Epithelial cell of esophagus (primary cell): ENCODE measurements around the gene MEP1B.

ENCODE experiments used
- DNase-seq: peaks from one replicate; pipeline ENCODE4 v3.0.0; 2010; ENCODE audit warnings: low read depth
- H3K4me3 ChIP-seq: 2 replicates; pipeline ENCODE4 v1.5.1; 2011; ENCODE audit warnings: mild to moderate bottlenecking, low read length, control low read depth
- TF ChIP-seq, protein P1 (sequence below): IDR thresholded peaks from 2 replicates; pipeline ENCODE4 v1.5.1; 2011; ENCODE audit warnings: low read depth, mild to moderate bottlenecking, low read length, control low read depth, inconsistent platforms; ENCODE audit not compliant: insufficient read depth; ENCODE audit errors: missing control alignments

The MEP1B gene

GRCh38 chr18:32183503-32183902 lies 6.3 kb upstream of the MEP1B start:
- no peak for DNase-seq
- TF ChIP-seq, protein P1, sequence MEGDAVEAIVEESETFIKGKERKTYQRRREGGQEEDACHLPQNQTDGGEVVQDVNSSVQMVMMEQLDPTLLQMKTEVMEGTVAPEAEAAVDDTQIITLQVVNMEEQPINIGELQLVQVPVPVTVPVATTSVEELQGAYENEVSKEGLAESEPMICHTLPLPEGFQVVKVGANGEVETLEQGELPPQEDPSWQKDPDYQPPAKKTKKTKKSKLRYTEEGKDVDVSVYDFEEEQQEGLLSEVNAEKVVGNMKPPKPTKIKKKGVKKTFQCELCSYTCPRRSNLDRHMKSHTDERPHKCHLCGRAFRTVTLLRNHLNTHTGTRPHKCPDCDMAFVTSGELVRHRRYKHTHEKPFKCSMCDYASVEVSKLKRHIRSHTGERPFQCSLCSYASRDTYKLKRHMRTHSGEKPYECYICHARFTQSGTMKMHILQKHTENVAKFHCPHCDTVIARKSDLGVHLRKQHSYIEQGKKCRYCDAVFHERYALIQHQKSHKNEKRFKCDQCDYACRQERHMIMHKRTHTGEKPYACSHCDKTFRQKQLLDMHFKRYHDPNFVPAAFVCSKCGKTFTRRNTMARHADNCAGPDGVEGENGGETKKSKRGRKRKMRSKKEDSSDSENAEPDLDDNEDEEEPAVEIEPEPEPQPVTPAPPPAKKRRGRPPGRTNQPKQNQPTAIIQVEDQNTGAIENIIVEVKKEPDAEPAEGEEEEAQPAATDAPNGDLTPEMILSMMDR: no peak
- H3K4me3 ChIP-seq: no peak overlapping the region

GRCh38 chr18:32190209-32190608 lies 370 bp downstream of the MEP1B start:
- TF ChIP-seq, protein P1: no peak
- no peak overlapping the region for H3K4me3 ChIP-seq
- DNase-seq: no peak

GRCh38 chr18:32195881-32196815 lies 6.3 kb downstream of the MEP1B start:
- TF ChIP-seq, protein P1: no peak
- DNase-seq: no peak
- no peak overlapping the region for H3K4me3 ChIP-seq

GRCh38 chr18:32200766-32201165 lies 10.9 kb downstream of the MEP1B start:
- no peak overlapping the region for H3K4me3 ChIP-seq
- DNase-seq: no peak
- TF ChIP-seq, protein P1: no peak

DNA sequence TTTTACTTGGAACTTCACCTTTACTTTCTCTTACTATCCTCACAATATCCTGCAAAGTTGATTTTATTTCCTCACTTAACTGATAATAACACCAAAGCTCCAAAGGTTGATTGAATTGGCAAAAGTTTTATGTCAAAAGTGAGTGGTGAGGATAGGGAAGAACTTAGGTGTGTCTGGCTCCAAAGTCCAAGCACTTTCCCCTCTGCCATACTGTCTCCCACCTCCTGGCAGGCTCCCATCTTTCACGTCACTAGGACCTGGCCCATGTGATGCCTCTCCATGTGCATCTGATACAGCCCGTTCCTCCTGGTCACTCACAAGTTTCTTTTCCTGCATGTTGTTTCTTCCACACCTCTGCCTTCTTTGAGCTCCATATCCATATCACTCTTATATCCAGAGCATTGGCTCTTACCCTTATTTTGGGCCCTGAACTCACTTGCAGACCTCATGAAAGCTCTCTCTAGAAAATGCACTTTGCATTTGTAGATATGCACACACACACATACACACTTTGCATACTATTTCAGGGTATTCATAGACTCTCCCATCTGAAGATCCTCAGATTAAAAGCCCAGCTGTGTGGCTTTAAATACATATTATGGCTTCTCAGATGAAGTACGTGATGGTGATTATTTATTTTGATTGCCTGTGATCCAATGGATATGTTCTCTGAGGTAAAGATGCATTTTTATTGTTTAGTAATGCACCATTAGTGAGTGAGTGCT lies 12.3 kb downstream of the MEP1B start:
- DNase-seq: no peak
- H3K4me3 ChIP-seq: no peak overlapping the region
- TF ChIP-seq, protein P1: no peak

DNA sequence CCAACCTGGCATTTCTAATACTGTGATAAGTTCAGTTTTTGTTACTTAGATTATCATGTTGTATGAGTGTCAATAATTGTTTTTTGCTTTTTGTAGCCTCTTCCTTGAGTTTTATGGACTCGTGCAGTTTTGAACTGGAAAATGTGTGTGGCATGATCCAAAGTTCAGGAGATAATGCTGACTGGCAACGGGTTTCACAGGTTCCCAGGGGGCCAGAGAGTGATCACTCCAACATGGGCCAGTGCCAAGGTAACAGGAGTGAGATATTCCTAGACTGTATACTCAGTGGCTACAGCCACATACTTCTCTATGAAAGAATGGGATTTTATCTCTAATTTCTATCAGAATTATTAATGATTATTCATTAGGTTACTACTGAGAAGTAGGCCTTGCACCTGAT lies 18.2 kb downstream of the MEP1B start:
- DNase-seq: no peak
- no peak overlapping the region for H3K4me3 ChIP-seq
- TF ChIP-seq, protein P1: no peak
